ENCODE measurements around the gene CLHC1.
"Not testable (repeated sequence)": the region's sequence is repeated elsewhere in the genome, so short reads cannot be mapped to it uniquely, and the experiment has no call there.

The CLHC1 gene

GRCh38 chr2:55232084-55232862, at the start of gene CLHC1, which contains the start of gene RPS27A:
TSS of gene CLHC1 (minus strand) at chr2:55232293. CDS start at chr2:55222411, 9,882 bp downstream.
TSS of gene RPS27A (plus strand) at chr2:55232688. CDS start at chr2:55232825, 137 bp downstream.
- peak; percentile 94 for DNase-seq (ENCODE audit: low read depth)

- DNase-seq (ENCODE audit: low read depth) = not testable (repeated sequence)
These were observed 48.9 kb upstream of the CLHC1 start for GRCh38 chr2:55280851-55281546.

GRCh38 chr2:55279859-55280424, 47.8 kb upstream of the CLHC1 start:
- DNase-seq (ENCODE audit: low read depth) = not testable (repeated sequence)

- not testable (repeated sequence) for DNase-seq (ENCODE audit: low read depth)
These were observed 47.2 kb upstream of the CLHC1 start for GRCh38 chr2:55279214-55279835.

- no peak for DNase-seq (ENCODE audit: low read depth)
These were observed 45.2 kb upstream of the CLHC1 start for GRCh38 chr2:55277310-55277709.

- DNase-seq (ENCODE audit: low read depth) = not testable (repeated sequence)
These were observed 42.3 kb upstream of the CLHC1 start for GRCh38 chr2:55274346-55274745.

- no peak for DNase-seq (ENCODE audit: low read depth)
These were observed 37.5 kb upstream of the CLHC1 start for GRCh38 chr2:55269645-55269990.

GRCh38 chr2:55268907-55269644, 37.0 kb upstream of the CLHC1 start, which contains the start of gene MTIF2:
TSS of gene MTIF2 (minus strand) at chr2:55269231. CDS start at chr2:55263858, 5,373 bp downstream.
- DNase-seq (ENCODE audit: low read depth) = peak; percentile 85

- DNase-seq (ENCODE audit: low read depth) = no peak
These were observed 36.3 kb upstream of the CLHC1 start for GRCh38 chr2:55268288-55268906.

- DNase-seq (ENCODE audit: low read depth) = not testable (repeated sequence)
These were observed 27.5 kb upstream of the CLHC1 start for GRCh38 chr2:55259586-55259985.

GRCh38 chr2:55252832-55253231, 20.7 kb upstream of the CLHC1 start:
- no peak for DNase-seq (ENCODE audit: low read depth)

GRCh38 chr2:55247025-55247424, 14.9 kb upstream of the CLHC1 start:
- DNase-seq (ENCODE audit: low read depth) = no peak

GRCh38 chr2:55245411-55245810, 13.3 kb upstream of the CLHC1 start:
- DNase-seq (ENCODE audit: low read depth) = no peak

- no peak for DNase-seq (ENCODE audit: low read depth)
These were observed 10.5 kb upstream of the CLHC1 start for GRCh38 chr2:55242617-55243016.

GRCh38 chr2:55241582-55241981, 9.5 kb upstream of the CLHC1 start:
- DNase-seq (ENCODE audit: low read depth) = not testable (repeated sequence)

GRCh38 chr2:55239656-55240222, 7.6 kb upstream of the CLHC1 start:
- no peak for DNase-seq (ENCODE audit: low read depth)

- DNase-seq (ENCODE audit: low read depth) = no peak
These were observed 5.0 kb upstream of the CLHC1 start for GRCh38 chr2:55236992-55237543.

GRCh38 chr2:55235724-55236538, 3.8 kb upstream of the CLHC1 start:
- no peak for DNase-seq (ENCODE audit: low read depth)

GRCh38 chr2:55233658-55233940, 1.5 kb upstream of the CLHC1 start:
- DNase-seq (ENCODE audit: low read depth) = no peak

Measured in stromal cell of bone marrow (primary cell).